ENCODE data around the gene HS2ST1. TPM values are rescaled to one million over a fixed set of nuclear protein-coding genes. Genes with fewer than 3 reads are reported as not detected.

HS2ST1 gene
- total RNA-seq, 2 donors from 2014 or later = 21.3 to 23.5 TPM

DNA sequence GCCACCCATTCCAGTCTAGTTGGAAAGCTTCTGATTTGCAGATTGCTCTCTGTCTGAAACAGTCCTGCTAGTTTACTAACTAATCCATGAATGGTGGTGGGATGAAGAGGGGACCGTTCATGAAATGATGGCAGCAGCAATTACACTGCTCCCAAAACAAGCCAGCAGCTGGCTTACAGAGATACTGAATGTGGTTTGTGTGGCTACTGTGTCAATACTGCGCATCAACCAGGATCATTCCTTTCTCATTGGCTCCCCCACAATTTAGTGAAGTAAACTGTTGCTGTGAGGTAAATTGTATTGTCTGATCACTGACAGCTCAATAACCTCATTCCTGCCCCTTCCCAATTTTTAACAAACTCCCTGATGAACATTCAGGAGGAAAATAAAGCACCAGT is 222.9 kb downstream of the HS2ST1 start:
- no peak overlapping the region for H3K9ac ChIP-seq (ENCODE audit: low read depth in 2 of 2, low read length in 2 of 2)
- no peak overlapping the region for H3K27ac ChIP-seq
- TF ChIP-seq, protein P1, sequence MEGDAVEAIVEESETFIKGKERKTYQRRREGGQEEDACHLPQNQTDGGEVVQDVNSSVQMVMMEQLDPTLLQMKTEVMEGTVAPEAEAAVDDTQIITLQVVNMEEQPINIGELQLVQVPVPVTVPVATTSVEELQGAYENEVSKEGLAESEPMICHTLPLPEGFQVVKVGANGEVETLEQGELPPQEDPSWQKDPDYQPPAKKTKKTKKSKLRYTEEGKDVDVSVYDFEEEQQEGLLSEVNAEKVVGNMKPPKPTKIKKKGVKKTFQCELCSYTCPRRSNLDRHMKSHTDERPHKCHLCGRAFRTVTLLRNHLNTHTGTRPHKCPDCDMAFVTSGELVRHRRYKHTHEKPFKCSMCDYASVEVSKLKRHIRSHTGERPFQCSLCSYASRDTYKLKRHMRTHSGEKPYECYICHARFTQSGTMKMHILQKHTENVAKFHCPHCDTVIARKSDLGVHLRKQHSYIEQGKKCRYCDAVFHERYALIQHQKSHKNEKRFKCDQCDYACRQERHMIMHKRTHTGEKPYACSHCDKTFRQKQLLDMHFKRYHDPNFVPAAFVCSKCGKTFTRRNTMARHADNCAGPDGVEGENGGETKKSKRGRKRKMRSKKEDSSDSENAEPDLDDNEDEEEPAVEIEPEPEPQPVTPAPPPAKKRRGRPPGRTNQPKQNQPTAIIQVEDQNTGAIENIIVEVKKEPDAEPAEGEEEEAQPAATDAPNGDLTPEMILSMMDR (IDR thresholded peaks at IDR 0.05) = no peak
- H3K4me3 ChIP-seq = no peak overlapping the region
- no peaks in the 10 kb centered on the region for H3K27me3 ChIP-seq
- H3K36me3 ChIP-seq = no peaks in the 10 kb centered on the region
- DNase-seq = no peak
- no peaks in the 10 kb centered on the region for H3K4me1 ChIP-seq
- intact Hi-C loops (cut with DNase I) = loop anchor here (10.0 kb wide), 2 partner anchors 147 to 817 kb away; no protein-coding TSS in a partner anchor
- H3K9me3 ChIP-seq = no peaks in the 10 kb centered on the region

DNA sequence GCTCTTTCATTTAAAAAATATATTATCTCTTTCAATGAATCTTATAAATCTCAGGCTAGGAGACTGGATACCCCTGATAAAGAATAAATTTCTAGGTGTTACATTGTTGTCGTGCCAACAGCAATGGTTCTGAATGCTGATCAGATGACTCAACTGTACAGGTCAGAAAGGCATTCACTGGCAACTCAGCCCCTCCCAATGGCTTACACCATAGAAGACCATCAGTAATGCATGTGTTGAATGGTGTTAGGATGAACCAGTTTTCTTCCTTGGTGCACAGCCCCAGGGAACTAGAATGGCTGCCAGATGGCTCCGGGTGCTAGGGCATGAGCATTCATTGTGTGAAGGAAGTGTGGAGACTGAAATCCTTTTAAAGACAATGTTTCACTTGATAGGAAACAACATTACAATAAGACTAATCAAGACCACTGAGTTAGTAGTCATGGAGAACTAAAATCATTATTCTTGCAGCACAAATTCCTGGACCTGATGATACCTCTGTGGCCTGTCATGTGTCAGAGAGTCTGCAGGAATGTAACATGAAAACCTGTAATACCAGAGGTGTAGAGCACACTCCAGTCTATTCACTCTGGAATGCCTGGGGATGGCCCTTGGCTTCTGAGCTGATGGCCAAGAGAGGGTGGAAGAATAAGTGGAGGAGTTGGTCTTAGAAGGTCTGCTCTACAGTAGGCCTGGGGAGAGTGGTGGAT is 226.6 kb downstream of the HS2ST1 start:
- intact Hi-C loops (cut with DNase I) = no loop called here
- no peak overlapping the region for H3K9ac ChIP-seq (ENCODE audit: low read depth in 2 of 2, low read length in 2 of 2)

DNA sequence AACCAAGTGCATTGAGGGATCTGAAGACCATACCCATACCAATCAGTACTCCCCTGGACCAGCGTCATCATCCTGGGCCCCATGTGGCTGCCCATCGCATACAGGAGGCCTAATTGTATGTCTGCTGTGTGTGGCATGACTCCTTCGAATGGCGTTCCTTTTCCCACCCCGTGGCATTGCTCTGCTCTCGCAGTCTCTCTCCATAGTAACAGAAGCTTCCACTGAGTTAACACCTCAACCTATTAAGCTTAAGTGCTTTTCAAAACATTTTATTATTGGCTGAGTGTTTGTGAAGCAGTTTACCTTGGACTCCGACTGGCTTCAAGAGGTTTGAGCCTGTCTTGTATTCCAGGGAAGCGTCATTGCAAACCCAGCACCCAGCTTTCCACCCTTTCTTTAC is 227.1 kb downstream of the HS2ST1 start:
- TF ChIP-seq, protein P1 (IDR thresholded peaks at IDR 0.05) = no peak
- Histone ChIP-seq H3K9me3 (no peaks in the 10 kb centered on the region), H3K27me3 (no peaks in the 10 kb centered on the region), H3K4me1 (no peaks in the 10 kb centered on the region), H3K36me3 (no peaks in the 10 kb centered on the region), H3K4me3 (no peak overlapping the region), H3K9ac (ENCODE audit: low read depth in 2 of 2, low read length in 2 of 2) (no peak overlapping the region), H3K27ac (no peak overlapping the region)
- DNase-seq = no peak
- intact Hi-C loops (cut with DNase I) = no loop called here

More for the DNA sequence above, 226.6 kb downstream of the HS2ST1 start:
- Histone ChIP-seq H3K4me1 (no peaks in the 10 kb centered on the region), H3K27me3 (no peaks in the 10 kb centered on the region), H3K9me3 (no peaks in the 10 kb centered on the region), H3K27ac (no peak overlapping the region), H3K4me3 (no peak overlapping the region), H3K36me3 (no peaks in the 10 kb centered on the region)
- DNase-seq = no peak
- TF ChIP-seq, protein P1 (IDR thresholded peaks at IDR 0.05) = no peak

- no peak overlapping the region for H3K27ac ChIP-seq
- no peaks in the 10 kb centered on the region for H3K36me3 ChIP-seq
- no peaks in the 10 kb centered on the region for H3K27me3 ChIP-seq
- H3K9ac ChIP-seq (ENCODE audit: low read depth in 2 of 2, low read length in 2 of 2) = no peak overlapping the region
- no peak for DNase-seq
- H3K9me3 ChIP-seq = no peaks in the 10 kb centered on the region
- H3K4me1 ChIP-seq = no peaks in the 10 kb centered on the region
- TF ChIP-seq, protein P1 (IDR thresholded peaks at IDR 0.05) = no peak
- H3K4me3 ChIP-seq = no peak overlapping the region
- intact Hi-C loops (cut with DNase I) = no loop called here
Measured at GRCh38 chr1:87143413-87144135, 229.1 kb downstream of the HS2ST1 start.

GRCh38 chr1:87144316-87144895 is 230.0 kb downstream of the HS2ST1 start:
- Histone ChIP-seq H3K9ac (ENCODE audit: low read depth in 2 of 2, low read length in 2 of 2) (no peak overlapping the region), H3K27ac (no peak overlapping the region), H3K9me3 (no peaks in the 10 kb centered on the region), H3K4me3 (no peak overlapping the region), H3K36me3 (no peaks in the 10 kb centered on the region), H3K4me1 (no peaks in the 10 kb centered on the region), H3K27me3 (no peaks in the 10 kb centered on the region)
- TF ChIP-seq, protein P1 (IDR thresholded peaks at IDR 0.05) = no peak
- DNase-seq = no peak
- intact Hi-C loops (cut with DNase I) = no loop called here
